ENCODE data around the gene CERS6.

The CERS6 gene

GRCh38 chr2:168426861-168427260, 29.2 kb upstream of the CERS6 start:
- no peak for ATAC-seq

GRCh38 chr2:168427451-168427850, 28.6 kb upstream of the CERS6 start:
- ATAC-seq: peak; percentile 89
- TF ChIP-seq BACH2 (CRISPR knock-in tag; IDR thresholded peaks at IDR 0.05; ENCODE audit: borderline replicate concordance): no peak
- no peak for TF ChIP-seq ZNF70 (CRISPR knock-in tag; IDR thresholded peaks at IDR 0.05)
- no peak for TF ChIP-seq POU6F1 (CRISPR knock-in tag; IDR thresholded peaks at IDR 0.05; ENCODE audit: borderline replicate concordance, low read depth)
- TF ChIP-seq PATZ1 (CRISPR knock-in tag; IDR thresholded peaks at IDR 0.05; ENCODE audit: borderline replicate concordance): no peak
- no peak for TF ChIP-seq CSRNP3 (CRISPR knock-in tag; IDR thresholded peaks at IDR 0.05)
- TF ChIP-seq PPARA (CRISPR knock-in tag; IDR thresholded peaks at IDR 0.05; ENCODE audit: borderline replicate concordance): no peak
- TF ChIP-seq CREB5 (CRISPR knock-in tag; IDR thresholded peaks at IDR 0.05; ENCODE audit: low read depth): no peak
- no peak for TF ChIP-seq GLIS3 (CRISPR knock-in tag; IDR thresholded peaks at IDR 0.05)
- TF ChIP-seq TOX (CRISPR knock-in tag; IDR thresholded peaks at IDR 0.05; ENCODE audit: borderline replicate concordance): no peak
- TF ChIP-seq TSHZ2 (CRISPR knock-in tag; IDR thresholded peaks at IDR 0.05): no peak
- no peak for TF ChIP-seq ARNTL (CRISPR knock-in tag; IDR thresholded peaks at IDR 0.05; ENCODE audit: borderline replicate concordance, low read depth)

More at GRCh38 chr2:168426861-168427260, 29.2 kb upstream of the CERS6 start:
- no peak for TF ChIP-seq PATZ1 (CRISPR knock-in tag; IDR thresholded peaks at IDR 0.05; ENCODE audit: borderline replicate concordance)
- no peak for TF ChIP-seq ZC3H10 (CRISPR knock-in tag; IDR thresholded peaks at IDR 0.05)
- no peak for TF ChIP-seq SNAI2 (CRISPR knock-in tag; IDR thresholded peaks at IDR 0.05)
- no peak for TF ChIP-seq ARNTL (CRISPR knock-in tag; IDR thresholded peaks at IDR 0.05; ENCODE audit: borderline replicate concordance, low read depth)
- TF ChIP-seq ZFP3 (CRISPR knock-in tag; IDR thresholded peaks at IDR 0.05): no peak
- no peak for TF ChIP-seq POU6F1 (CRISPR knock-in tag; IDR thresholded peaks at IDR 0.05; ENCODE audit: borderline replicate concordance, low read depth)
- TF ChIP-seq BACH2 (CRISPR knock-in tag; IDR thresholded peaks at IDR 0.05; ENCODE audit: borderline replicate concordance): no peak
- TF ChIP-seq ZNF565 (CRISPR knock-in tag; conservative IDR thresholded peaks at IDR 0.05; ENCODE audit: low read depth): no peak

- no peak for ATAC-seq
- no peak for TF ChIP-seq ZFP30 (CRISPR knock-in tag; IDR thresholded peaks at IDR 0.05)
- no peak for TF ChIP-seq ZC3H10 (CRISPR knock-in tag; IDR thresholded peaks at IDR 0.05)
- no peak for TF ChIP-seq CSRNP3 (CRISPR knock-in tag; IDR thresholded peaks at IDR 0.05)
- no peak for TF ChIP-seq TSHZ2 (CRISPR knock-in tag; IDR thresholded peaks at IDR 0.05)
- TF ChIP-seq PATZ1 (CRISPR knock-in tag; IDR thresholded peaks at IDR 0.05; ENCODE audit: borderline replicate concordance): no peak
Observed at GRCh38 chr2:168428431-168428830, 27.6 kb upstream of the CERS6 start.
